Measurements from ENCODE around the gene SLC7A7.
"Not testable (repeated sequence)": the region's sequence is repeated elsewhere in the genome, so short reads cannot be mapped to it uniquely, and the experiment has no call there.

The SLC7A7 gene

DNA sequence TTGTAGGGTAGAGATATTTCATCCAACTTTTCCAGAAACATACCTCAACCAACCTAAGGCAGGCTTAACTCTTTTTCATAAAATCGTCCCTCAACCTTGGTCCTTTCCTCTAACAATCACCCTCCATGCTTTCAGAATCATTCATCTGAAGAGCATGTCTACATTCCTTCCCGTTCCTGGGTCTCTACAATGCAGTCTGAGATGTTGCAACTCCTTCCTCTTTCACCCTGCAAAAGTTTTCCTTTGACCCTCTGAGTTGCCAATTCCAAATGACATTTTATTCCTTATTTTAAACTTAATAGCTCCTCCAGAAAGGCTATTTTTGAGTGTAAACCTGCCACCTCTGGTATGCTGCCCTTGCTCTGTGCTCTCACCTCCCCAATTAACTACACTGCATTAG, 16.7 kb downstream of the SLC7A7 start:
- H3K27ac ChIP-seq = no peak overlapping the region
- TF ChIP-seq, protein P1, sequence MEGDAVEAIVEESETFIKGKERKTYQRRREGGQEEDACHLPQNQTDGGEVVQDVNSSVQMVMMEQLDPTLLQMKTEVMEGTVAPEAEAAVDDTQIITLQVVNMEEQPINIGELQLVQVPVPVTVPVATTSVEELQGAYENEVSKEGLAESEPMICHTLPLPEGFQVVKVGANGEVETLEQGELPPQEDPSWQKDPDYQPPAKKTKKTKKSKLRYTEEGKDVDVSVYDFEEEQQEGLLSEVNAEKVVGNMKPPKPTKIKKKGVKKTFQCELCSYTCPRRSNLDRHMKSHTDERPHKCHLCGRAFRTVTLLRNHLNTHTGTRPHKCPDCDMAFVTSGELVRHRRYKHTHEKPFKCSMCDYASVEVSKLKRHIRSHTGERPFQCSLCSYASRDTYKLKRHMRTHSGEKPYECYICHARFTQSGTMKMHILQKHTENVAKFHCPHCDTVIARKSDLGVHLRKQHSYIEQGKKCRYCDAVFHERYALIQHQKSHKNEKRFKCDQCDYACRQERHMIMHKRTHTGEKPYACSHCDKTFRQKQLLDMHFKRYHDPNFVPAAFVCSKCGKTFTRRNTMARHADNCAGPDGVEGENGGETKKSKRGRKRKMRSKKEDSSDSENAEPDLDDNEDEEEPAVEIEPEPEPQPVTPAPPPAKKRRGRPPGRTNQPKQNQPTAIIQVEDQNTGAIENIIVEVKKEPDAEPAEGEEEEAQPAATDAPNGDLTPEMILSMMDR (conservative IDR thresholded peaks at IDR 0.05) = no peak

DNA sequence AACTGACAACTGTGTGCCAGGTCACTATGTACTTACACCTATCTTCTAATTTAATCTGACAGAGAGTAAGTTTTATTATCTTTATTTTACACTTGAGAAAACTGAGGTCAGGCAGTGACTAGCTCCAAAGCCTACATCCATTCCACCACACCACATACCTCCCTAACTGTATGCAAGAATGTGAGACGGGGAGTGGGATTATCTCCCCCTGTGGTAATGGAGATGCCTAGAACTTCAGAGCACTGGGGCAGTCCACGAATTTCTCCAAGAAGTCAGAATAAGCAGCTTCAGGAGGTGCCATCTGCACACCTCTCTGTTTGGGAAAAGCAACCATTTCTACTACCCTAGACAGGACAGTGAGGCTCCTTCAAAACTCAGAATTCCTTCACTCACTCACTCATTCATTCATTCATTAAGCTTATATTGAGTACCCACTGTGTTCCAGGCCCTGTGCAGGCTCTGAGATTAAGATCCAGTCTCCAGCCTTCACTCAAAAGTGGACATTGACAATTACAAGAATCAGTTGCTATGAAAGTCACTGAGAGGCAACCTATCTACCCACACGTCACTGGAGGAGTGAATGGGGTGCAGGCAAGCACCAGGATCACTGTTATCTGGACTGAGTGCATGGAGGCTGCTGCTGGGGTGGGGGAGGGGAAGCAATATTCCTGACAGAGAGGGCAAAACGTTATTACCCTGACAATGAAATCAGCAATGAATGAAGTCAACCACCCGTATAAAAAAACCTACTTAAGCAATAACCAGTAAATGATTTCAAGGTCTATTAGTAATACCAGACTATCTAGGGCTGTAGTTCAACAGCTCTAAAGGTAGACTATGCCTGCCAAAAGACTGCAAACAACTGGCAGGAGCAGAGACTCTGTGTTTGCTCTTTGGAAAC, 18.0 kb downstream of the SLC7A7 start:
- TF ChIP-seq, protein P1 (conservative IDR thresholded peaks at IDR 0.05) = no peak
- H3K27ac ChIP-seq = no peak overlapping the region

DNA sequence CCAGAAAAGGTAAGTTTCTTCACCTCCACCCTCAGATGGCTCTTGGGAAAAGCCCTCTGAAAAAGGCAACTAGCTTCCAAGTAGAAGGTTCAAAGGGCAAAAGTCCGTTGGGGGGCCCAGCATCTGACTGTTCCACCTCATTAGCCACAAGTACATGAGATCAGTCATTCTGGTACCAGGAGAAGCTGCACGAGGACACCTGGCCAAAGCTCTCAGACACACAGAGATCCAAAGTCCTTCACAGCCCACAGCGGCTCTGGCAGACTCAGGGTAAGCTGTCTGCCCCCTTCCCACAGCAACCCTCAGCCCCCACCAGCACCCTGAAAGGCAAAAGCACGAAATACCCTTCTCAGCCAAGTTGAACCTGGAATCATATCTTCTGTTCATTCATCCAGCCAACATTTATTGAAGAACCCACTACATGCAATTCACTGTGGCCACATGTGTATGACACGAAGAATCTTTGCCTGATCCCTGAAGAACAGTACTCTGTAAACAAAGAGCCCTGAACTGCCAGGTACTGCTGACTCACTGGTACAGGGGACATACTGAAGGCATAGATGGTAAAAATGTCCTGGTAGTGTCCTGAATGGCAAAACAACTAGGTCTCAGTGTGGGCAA, 19.0 kb downstream of the SLC7A7 start:
- TF ChIP-seq, protein P1 (conservative IDR thresholded peaks at IDR 0.05) = no peak
- H3K27ac ChIP-seq = no peak overlapping the region

DNA sequence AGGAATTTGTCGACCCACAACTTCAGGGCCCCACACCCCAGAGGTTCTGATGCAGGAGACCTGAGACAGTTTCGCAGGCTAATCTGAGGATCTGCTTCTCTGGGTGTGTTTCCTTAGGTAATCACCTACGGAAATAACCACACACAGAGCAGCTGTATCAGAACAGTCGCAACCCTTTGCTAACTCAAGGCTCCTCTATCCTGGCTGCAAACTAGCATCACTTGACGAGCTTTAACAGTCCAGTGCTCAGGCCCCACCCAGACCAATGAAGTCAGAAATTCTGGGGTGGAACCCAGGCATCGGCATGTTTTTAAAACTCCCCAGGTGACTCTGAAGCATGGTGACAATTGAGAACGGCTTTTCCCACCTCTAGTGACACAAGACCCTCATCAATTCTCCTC, 20.7 kb downstream of the SLC7A7 start:
- TF ChIP-seq, protein P1 (conservative IDR thresholded peaks at IDR 0.05) = no peak
- no peak overlapping the region for H3K27ac ChIP-seq

DNA sequence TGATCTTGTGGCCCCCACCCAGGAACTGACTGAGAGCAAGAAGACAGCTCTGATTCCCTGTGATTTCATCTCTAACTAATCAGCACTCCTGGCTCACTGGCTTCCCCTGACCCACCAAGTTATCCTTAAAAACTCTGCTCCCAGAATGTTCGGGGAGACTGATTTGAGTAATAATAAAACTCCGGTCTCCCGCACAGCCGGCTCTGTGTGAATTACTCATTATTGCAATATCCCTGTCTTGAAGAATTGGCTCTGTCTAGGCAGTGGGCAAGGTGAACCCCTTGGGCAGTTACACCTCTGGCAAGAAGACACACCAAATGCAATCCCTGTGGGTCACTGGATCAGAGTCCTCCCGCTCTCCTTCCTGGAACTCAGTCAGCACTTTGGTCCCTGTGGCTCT, 21.3 kb downstream of the SLC7A7 start:
- TF ChIP-seq, protein P1 (conservative IDR thresholded peaks at IDR 0.05) = no peak
- H3K27ac ChIP-seq = no peak overlapping the region

DNA sequence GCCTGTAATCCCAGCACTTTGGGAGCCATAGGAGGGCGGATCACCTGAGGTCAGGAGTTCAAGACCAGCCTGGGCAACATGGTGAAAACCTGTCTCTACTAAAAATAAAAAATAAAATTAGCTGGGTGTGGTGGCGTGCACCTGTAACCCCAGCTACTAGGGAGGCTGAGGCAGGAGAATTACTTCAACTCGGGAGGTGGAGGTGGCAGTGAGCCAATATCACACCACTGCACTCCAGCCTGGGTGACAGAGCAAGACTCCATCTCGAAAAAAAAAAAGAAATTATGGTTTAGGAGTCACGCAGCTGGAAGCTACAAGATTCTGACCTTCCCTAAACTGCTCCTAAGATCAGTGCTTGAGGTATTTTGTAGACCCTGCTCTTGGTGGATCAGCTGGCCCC, 21.7 kb downstream of the SLC7A7 start:
- not testable (repeated sequence) for H3K27ac ChIP-seq

DNA sequence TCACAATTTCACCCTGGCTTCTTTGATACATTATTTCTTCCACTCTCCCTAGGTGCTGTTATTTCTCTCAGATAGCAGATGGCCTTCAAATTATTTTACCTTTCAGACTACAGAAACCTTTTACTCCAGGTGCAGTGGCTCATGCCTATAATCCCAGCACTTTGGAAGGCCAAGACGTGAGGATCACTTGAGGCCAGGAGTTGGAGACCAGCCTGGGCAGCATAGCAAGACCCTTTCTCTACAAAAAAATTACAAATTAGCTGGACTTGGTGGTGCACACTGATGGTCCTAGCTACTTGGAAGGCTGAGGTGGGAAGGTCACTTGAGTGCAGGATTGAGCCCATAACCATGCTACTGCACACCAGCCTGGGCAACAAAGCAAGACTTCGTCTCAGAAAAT, 23.1 kb downstream of the SLC7A7 start:
- H3K27ac ChIP-seq = no peak overlapping the region
- TF ChIP-seq, protein P1 (conservative IDR thresholded peaks at IDR 0.05) = no peak

DNA sequence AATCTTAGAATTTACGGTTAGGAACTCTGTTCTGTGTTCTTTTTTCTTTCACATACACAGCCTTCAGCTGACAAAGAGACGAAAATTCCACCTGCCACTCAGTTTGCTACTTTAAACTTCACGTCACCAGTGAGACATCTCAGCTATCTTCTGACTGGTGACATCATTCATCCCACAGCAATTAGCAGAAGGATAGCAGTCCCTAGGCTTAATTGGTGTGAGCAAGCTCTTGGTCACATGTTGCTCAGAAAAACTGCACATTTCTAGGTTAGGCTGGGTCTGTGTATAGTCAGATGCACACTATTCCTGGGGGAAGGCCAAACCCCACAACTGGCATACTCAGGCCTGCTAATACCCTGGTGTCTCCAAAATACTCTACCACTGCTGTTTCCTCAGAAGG, 23.9 kb downstream of the SLC7A7 start:
- no peak overlapping the region for H3K27ac ChIP-seq
- TF ChIP-seq, protein P1 (conservative IDR thresholded peaks at IDR 0.05) = no peak

Data from VCaP (cell line).